GM23338 (cell line): Measurements from ENCODE around the gene SHANK2. TPM values are rescaled to one million over a fixed set of nuclear protein-coding genes. Genes with fewer than 3 reads are reported as not detected.
A peak's percentile ranks its signal among the peaks of the same experiment; 100 is the strongest.

Experiments used
- ATAC-seq: fragments of 200-7000 bp; cut with Tn5 transposase; 3 replicates; pipeline ENCODE4 v1.9.1; 2020
- DNase-seq: peaks from one replicate; pipeline ENCODE4 v3.0.0-alpha.2; 2015; ENCODE audit warnings: low spot score
- H2AFZ ChIP-seq: fragments of 200-600 bp; sonication (generic); 2 replicates; pipeline ENCODE4 v1.8.0; 2016; ENCODE audit warnings: antibody characterized with exemption, mild to moderate bottlenecking, moderate library complexity
- H3F3A ChIP-seq: fragments of 200-600 bp; sonication (generic); replicated peaks from 2 replicates; pipeline ENCODE4 v1.8.0; 2017; ENCODE audit warnings: antibody characterized with exemption, mixed run types, low read depth
- H3K27ac ChIP-seq: fragments of 200-600 bp; sonication (generic); 2 replicates; pipeline ENCODE4 v1.6.1; 2016; ENCODE audit warnings: low read depth
- H3K27me3 ChIP-seq: fragments of 200-600 bp; sonication (generic); 2 replicates; pipeline ENCODE4 v1.8.0; 2016; ENCODE audit warnings: mild to moderate bottlenecking, mixed run types, moderate library complexity; ENCODE audit not compliant: insufficient read depth
- H3K36me3 ChIP-seq: fragments of 200-600 bp; sonication (generic); 2 replicates; pipeline ENCODE4 v1.8.0; 2016; ENCODE audit warnings: mild to moderate bottlenecking; ENCODE audit not compliant: insufficient read depth
- H3K4me1 ChIP-seq: fragments of 200-600 bp; sonication (generic); 2 replicates; pipeline ENCODE4 v1.8.0; 2016; ENCODE audit warnings: mild to moderate bottlenecking, moderate library complexity; ENCODE audit not compliant: insufficient read depth
- H3K4me2 ChIP-seq: fragments of 200-600 bp; sonication (generic); 2 replicates; pipeline ENCODE4 v1.7.1; 2017; ENCODE audit warnings: mixed run types
- H3K4me3 ChIP-seq: fragments of 200-600 bp; sonication (generic); 2 replicates; pipeline ENCODE4 v1.6.1; 2016; ENCODE audit warnings: mixed run types
- H3K79me2 ChIP-seq: fragments of 200-600 bp; sonication (generic); replicated peaks from 2 replicates; pipeline ENCODE4 v1.8.0; 2017; ENCODE audit warnings: mild to moderate bottlenecking; ENCODE audit not compliant: insufficient read depth
- H3K9me2 ChIP-seq: fragments of 200-600 bp; sonication (generic); 2 replicates; pipeline ENCODE4 v1.8.0; 2017; ENCODE audit not compliant: insufficient read depth
- H4K20me1 ChIP-seq: fragments of 200-600 bp; sonication (generic); replicated peaks from 2 replicates; pipeline ENCODE4 v1.8.0; 2017; ENCODE audit warnings: mild to moderate bottlenecking; ENCODE audit not compliant: insufficient read depth
- H3K27ac Mint-ChIP-seq: 2 replicates; pipeline ENCODE4 v1.8.0; 2020; ENCODE audit warnings: inconsistent platforms, mild to moderate bottlenecking, moderate library complexity, mixed read lengths
- H3K27me3 Mint-ChIP-seq: 3 replicates; pipeline ENCODE4 v1.8.0; 2022; ENCODE audit warnings: low read depth, mild to moderate bottlenecking, moderate library complexity, mixed read lengths, inconsistent platforms; ENCODE audit not compliant: insufficient read depth, poor library complexity
- H3K36me3 Mint-ChIP-seq: 3 replicates; pipeline ENCODE4 v1.8.0; 2021; ENCODE audit warnings: low read depth, mild to moderate bottlenecking, inconsistent platforms, moderate library complexity, mixed read lengths
- H3K4me1 Mint-ChIP-seq: 3 replicates; pipeline ENCODE4 v1.8.0; 2020; ENCODE audit warnings: mild to moderate bottlenecking, inconsistent platforms, mixed read lengths
- H3K4me3 Mint-ChIP-seq: 3 replicates; pipeline ENCODE4 v1.8.0; 2021; ENCODE audit warnings: moderate library complexity, mild to moderate bottlenecking, inconsistent platforms, mixed read lengths
- H3K9me3 Mint-ChIP-seq: 3 replicates; pipeline ENCODE4 v1.8.0; 2020; ENCODE audit warnings: moderate library complexity, mild to moderate bottlenecking, inconsistent platforms, mixed read lengths
- CREB1 ChIP-seq: fragments of 250-450 bp; sonication (Bioruptor Pico); IDR thresholded peaks from 2 replicates; pipeline ENCODE4 v1.5.0; 2020; ENCODE audit warnings: low read depth, mild to moderate bottlenecking, moderate library complexity
- CTCF ChIP-seq, 2 experiments: fragments of 200-600 bp in 1 of 2; sonication (generic) in 1 of 2; conservative IDR thresholded peaks; 2 replicates each; pipeline versions ENCODE4 v1.5.1 to v1.6.1; 2016 to 2017; ENCODE audit warnings: antibody characterized with exemption in 2 of 2, low read depth in 2 of 2, mild to moderate bottlenecking in 2 of 2, moderate library complexity in 1 of 2
- EZH2 ChIP-seq: fragments of 200-600 bp; sonication (generic); IDR thresholded peaks from one replicate; pipeline ENCODE4 v1.8.0; 2017; ENCODE audit warnings: antibody characterized with exemption, mild to moderate bottlenecking, low read depth; ENCODE audit not compliant: unreplicated experiment
- EZH2phosphoT487 ChIP-seq: fragments of 200-600 bp; sonication (generic); IDR thresholded peaks from one replicate; pipeline ENCODE4 v1.8.1; 2018; ENCODE audit warnings: antibody characterized with exemption; ENCODE audit not compliant: unreplicated experiment
- JUNB ChIP-seq: IDR thresholded peaks from one replicate; pipeline ENCODE4 v1.6.1; 2016; ENCODE audit warnings: antibody characterized with exemption; ENCODE audit not compliant: unreplicated experiment
- NANOG ChIP-seq: IDR thresholded peaks from 2 replicates; pipeline ENCODE4 v1.6.1; 2016; ENCODE audit warnings: antibody characterized with exemption, borderline replicate concordance
- POLR2AphosphoS5 ChIP-seq: IDR thresholded peaks from 2 replicates; pipeline ENCODE4 v1.6.1; 2016; ENCODE audit warnings: antibody characterized with exemption, low read depth
- REST ChIP-seq: IDR thresholded peaks from one replicate; pipeline ENCODE4 v1.6.1; 2018; ENCODE audit warnings: antibody characterized with exemption; ENCODE audit not compliant: unreplicated experiment
- STAT1 ChIP-seq: IDR thresholded peaks from one replicate; pipeline ENCODE4 v1.6.1; 2016; ENCODE audit warnings: antibody characterized with exemption; ENCODE audit not compliant: unreplicated experiment
- ZNF114 ChIP-seq: fragments of 250-450 bp; sonication (Bioruptor Pico); IDR thresholded peaks from 2 replicates; pipeline ENCODE4 v1.5.0; 2020; ENCODE audit warnings: mild to moderate bottlenecking, moderate library complexity
- ZNF331 ChIP-seq: fragments of 250-450 bp; sonication (Bioruptor Pico); IDR thresholded peaks from 2 replicates; pipeline ENCODE4 v1.5.0; 2020; ENCODE audit warnings: low read depth, mild to moderate bottlenecking, moderate library complexity
- ZNF462 ChIP-seq: fragments of 250-450 bp; sonication (Bioruptor Pico); IDR thresholded peaks from 2 replicates; pipeline ENCODE4 v1.5.0; 2020; ENCODE audit warnings: mild to moderate bottlenecking, moderate library complexity
- polyA plus RNA-seq: library from polyadenylated mRNA; unstranded; fragments of >200 nt; fragmentation: Nextera tagmentation; extraction: Ambion mirVana; gene quantifications from 2 replicates; pipeline ENCODE4 v1.2.1, GENCODE V29; 2016
- total RNA-seq: library from RNA; depleted of rRNA; stranded (reverse); fragments of >200 nt; shearing (Covaris generic); gene quantifications from 2 replicates; pipeline ENCODE4 v1.2.3, GENCODE V29; 2014
- TF ChIP-seq, protein P1 (sequence below): IDR thresholded peaks from 2 replicates; pipeline ENCODE4 v1.6.1; 2016; ENCODE audit warnings: antibody characterized with exemption

SHANK2 gene
- total and polyA plus RNA-seq, 2 experiments from 2014 or later: 22.0 to 81.4 TPM

DNA sequence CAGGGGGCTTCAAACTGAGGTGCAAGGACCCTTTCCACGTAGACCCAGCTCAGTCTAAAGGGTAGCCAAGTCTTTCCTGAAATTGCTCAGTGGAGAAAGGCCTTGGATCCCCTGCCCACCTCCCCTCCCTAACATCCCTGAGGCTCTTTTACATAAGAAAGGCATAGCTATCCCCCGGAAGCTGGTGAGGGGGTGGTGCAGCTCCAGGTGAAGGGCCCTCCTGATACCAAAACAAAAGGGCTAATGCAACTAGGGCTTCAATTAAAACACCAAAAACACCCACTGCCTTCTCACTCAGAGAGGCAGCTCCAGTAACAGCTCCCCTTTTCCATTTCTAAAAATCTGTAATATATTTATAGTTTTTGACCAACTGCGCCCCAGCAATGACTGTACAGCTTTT lies 5.8 kb downstream of the SHANK2 start:
- H3K4me2 ChIP-seq: peak overlapping the region; percentile 78
- Mint-ChIP-seq H3K27ac (peak overlapping the region; percentile 99), H3K36me3 (peaks cover 28% of the 10 kb centered on the region), H3K4me3 (peak overlapping the region; percentile 80), H3K27me3 (peaks cover 29% of the 10 kb centered on the region), H3K9me3 (no peaks in the 10 kb centered on the region; the same call in 2 of the 3 replicates), H3K4me1 (peaks cover 83% of the 10 kb centered on the region)
- peaks cover 6% of the 10 kb centered on the region for H4K20me1 ChIP-seq
- H3K27ac ChIP-seq: peak overlapping the region; percentile 99
- H3F3A ChIP-seq: peaks cover 19% of the 10 kb centered on the region; the same call in 1 of the 2 replicates
- no peak for TF ChIP-seq REST
- peak; percentile 45 for TF ChIP-seq POLR2AphosphoS5
- TF ChIP-seq EZH2phosphoT487: no peak
- TF ChIP-seq, protein P1, sequence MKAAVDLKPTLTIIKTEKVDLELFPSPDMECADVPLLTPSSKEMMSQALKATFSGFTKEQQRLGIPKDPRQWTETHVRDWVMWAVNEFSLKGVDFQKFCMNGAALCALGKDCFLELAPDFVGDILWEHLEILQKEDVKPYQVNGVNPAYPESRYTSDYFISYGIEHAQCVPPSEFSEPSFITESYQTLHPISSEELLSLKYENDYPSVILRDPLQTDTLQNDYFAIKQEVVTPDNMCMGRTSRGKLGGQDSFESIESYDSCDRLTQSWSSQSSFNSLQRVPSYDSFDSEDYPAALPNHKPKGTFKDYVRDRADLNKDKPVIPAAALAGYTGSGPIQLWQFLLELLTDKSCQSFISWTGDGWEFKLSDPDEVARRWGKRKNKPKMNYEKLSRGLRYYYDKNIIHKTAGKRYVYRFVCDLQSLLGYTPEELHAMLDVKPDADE: peak; percentile 70
- TF ChIP-seq STAT1: no peak
- TF ChIP-seq CTCF (conservative IDR thresholded peaks at IDR 0.05; ENCODE audit: low read depth in 2 of 2): no peak
- TF ChIP-seq EZH2: no peak
- peak; percentile 69; the same call in 1 of the 2 replicates for TF ChIP-seq ZNF462 (CRISPR knock-in tag)
- no peak for TF ChIP-seq ZNF114
- TF ChIP-seq CREB1 (CRISPR knock-in tag): no peak
- no peak for TF ChIP-seq JUNB
- TF ChIP-seq NANOG: peak; percentile 63; the same call in 1 of the 2 replicates
- TF ChIP-seq ZNF331 (CRISPR knock-in tag): no peak
- H3K79me2 ChIP-seq: peaks cover 75% of the 10 kb centered on the region
- DNase-seq (peak; percentile 96), ATAC-seq (peak; percentile 79)
- H2AFZ ChIP-seq: no peak overlapping the region
- peak overlapping the region; percentile 92 for H3K4me3 ChIP-seq
- no peaks in the 10 kb centered on the region for H3K9me2 ChIP-seq
- H3K27me3 ChIP-seq: peaks cover 6% of the 10 kb centered on the region; the same call in 1 of the 2 replicates
- H3K4me1 ChIP-seq: peaks cover 76% of the 10 kb centered on the region
- H3K36me3 ChIP-seq: no peaks in the 10 kb centered on the region
